GM12872 (cell line): Measurements from ENCODE around the gene COMMD3.

Source experiments
- CTCF ChIP-seq: IDR thresholded peaks from 3 replicates; pipeline ENCODE4 v1.5.1; 2011; ENCODE audit warnings: low read depth, mild to moderate bottlenecking, low read length, moderate library complexity; ENCODE audit not compliant: insufficient read depth

COMMD3 gene

GRCh38 chr10:22316286-22317075, at the start of gene COMMD3:
COMMD3 (plus strand) TSS chr10:22316388; CDS start chr10:22316418, 30 bp downstream.
- TF ChIP-seq CTCF, result no peak

GRCh38 chr10:22268503-22268902, 47.7 kb upstream of the COMMD3 start:
- no peak for TF ChIP-seq CTCF

GRCh38 chr10:22271786-22272185, 44.4 kb upstream of the COMMD3 start:
- TF ChIP-seq CTCF, result no peak

GRCh38 chr10:22278441-22278782, 37.8 kb upstream of the COMMD3 start:
- no peak for TF ChIP-seq CTCF

GRCh38 chr10:22280078-22280477, 36.1 kb upstream of the COMMD3 start:
- TF ChIP-seq CTCF, result no peak

- no peak for TF ChIP-seq CTCF
Observed at GRCh38 chr10:22285130-22285529, 31.1 kb upstream of the COMMD3 start.

- no peak for TF ChIP-seq CTCF
Observed at GRCh38 chr10:22293747-22294404, 22.3 kb upstream of the COMMD3 start.
